HFF-Myc (cell line): ENCODE measurements around the gene MYOCOS.

ENCODE experiments used
- DNase-seq: peaks from one replicate; pipeline ENCODE4 v3.0.0-alpha.2; 2011; ENCODE audit warnings: low read depth; ENCODE audit errors: extremely low read depth
- H3K4me3 ChIP-seq: replicated peaks from 2 replicates; pipeline ENCODE4 v1.5.1; 2011; ENCODE audit warnings: low read depth, mild to moderate bottlenecking, control low read depth, low read length
- TF ChIP-seq, protein P1 (sequence below): IDR thresholded peaks from 2 replicates; pipeline ENCODE4 v1.5.1; 2012; ENCODE audit warnings: mild to moderate bottlenecking, low read depth, low read length, control low read depth; ENCODE audit errors: missing control alignments

The MYOCOS gene, protein sequence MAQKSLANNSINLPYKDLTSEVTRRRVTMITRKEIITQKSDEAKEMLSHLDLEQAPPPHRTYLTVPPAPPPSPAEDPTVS

DNA sequence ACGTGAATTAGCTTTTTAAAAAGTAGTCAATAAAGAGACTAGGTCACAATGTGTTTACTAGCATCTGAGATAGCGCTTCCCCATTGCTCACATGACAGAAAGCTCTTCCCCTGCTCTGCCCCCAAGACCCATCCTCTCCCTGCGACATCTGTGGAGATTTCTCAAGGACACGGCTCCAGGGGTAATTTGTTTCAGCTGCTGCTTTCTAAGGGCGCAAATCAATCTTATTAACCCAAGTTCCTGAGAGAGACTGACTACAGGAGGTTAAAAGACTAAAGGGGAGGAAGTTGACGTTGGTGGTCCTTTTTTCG is at the start of gene MYOCOS:
Gene MYOCOS (plus strand): TSS at position 92 of the 311 bp plus-strand sequence. CDS start 1,641 bp downstream, outside the sequence.
- H3K4me3 ChIP-seq = no peak within 1 kb of the TSS
- TF ChIP-seq, protein P1, sequence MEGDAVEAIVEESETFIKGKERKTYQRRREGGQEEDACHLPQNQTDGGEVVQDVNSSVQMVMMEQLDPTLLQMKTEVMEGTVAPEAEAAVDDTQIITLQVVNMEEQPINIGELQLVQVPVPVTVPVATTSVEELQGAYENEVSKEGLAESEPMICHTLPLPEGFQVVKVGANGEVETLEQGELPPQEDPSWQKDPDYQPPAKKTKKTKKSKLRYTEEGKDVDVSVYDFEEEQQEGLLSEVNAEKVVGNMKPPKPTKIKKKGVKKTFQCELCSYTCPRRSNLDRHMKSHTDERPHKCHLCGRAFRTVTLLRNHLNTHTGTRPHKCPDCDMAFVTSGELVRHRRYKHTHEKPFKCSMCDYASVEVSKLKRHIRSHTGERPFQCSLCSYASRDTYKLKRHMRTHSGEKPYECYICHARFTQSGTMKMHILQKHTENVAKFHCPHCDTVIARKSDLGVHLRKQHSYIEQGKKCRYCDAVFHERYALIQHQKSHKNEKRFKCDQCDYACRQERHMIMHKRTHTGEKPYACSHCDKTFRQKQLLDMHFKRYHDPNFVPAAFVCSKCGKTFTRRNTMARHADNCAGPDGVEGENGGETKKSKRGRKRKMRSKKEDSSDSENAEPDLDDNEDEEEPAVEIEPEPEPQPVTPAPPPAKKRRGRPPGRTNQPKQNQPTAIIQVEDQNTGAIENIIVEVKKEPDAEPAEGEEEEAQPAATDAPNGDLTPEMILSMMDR = no peak
- DNase-seq = no peak

DNA sequence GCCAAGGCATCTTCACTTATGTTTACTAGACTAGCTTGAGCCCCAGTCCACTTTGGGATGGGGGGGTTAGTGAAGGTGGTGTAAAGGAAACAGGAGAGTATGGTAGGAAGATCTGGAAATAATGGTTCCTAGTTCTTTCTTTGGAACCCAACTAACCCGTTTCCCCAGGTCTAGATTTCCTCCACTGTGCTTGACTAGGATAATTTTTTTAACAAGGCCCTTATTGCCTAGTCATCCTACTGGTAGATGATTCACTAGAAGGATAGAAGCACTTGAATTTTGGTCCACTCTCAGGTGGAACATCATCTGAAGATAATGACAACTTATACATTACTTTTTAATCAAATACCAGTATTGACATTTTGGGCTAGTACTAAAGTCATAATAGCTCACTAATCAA is 45.9 kb upstream of the MYOCOS start:
- TF ChIP-seq, protein P1 = no peak
- no peak for DNase-seq
- H3K4me3 ChIP-seq = no peak overlapping the region

DNA sequence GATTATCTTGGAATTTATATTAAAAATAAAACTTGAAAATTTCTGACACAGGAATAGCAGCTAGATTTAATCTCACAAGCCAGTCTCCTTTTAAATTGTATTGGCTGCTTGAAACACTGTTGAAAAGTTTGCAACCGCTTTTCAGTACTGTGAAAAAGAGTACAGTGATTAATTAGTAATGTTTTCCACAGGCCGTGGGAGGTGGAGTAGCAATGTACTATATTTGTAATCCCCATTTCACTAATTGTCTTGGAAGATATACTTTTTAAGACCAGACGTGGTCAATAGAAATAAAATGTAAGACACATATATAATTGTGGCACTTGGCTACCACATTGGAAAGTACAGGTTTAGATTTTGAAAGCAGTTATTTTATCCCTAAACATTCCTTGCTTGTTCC is 40.8 kb upstream of the MYOCOS start:
- H3K4me3 ChIP-seq = no peak overlapping the region
- TF ChIP-seq, protein P1 = no peak

DNA sequence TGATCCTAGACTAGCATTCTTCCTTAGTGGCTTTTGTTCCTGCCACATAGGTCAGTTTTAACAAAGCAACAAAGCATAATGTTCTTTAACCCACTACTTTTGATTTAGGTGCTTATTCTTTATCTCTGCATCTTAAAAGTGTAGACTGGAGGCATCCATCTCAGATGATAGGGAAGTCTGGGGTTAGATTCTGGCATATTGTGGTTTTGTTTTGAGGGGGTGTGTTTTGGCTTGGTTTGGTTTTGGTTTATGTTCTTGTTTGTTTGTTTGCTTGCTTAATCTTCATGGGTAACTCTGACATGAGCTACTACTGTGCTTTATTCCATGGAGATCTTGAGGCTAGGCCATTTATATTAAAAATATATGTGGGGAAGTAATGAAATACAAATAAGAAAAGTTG is 40.3 kb upstream of the MYOCOS start:
- no peak for DNase-seq
- TF ChIP-seq, protein P1 = no peak
- no peak overlapping the region for H3K4me3 ChIP-seq

More for the DNA sequence above, 40.8 kb upstream of the MYOCOS start:
- no peak for DNase-seq

DNA sequence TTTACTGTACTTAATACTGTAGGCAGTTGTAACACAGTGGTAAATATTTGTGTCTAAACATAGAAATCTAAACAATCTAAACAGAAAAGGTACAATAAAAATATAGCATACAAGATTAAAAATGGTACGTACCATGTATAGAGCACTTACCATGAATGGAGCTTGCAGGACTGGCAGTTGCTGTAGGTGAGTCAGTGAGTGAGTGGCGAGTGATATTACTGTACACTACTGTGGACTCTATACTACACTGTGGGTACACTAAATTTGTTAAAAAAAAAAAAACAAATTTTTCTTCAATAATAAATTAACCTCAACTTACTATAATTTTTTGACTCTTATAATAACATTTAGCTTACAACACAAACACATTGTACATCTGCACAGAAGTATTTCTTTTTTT is 39.5 kb upstream of the MYOCOS start:
- no peak overlapping the region for H3K4me3 ChIP-seq
- no peak for DNase-seq
- TF ChIP-seq, protein P1 = no peak

DNA sequence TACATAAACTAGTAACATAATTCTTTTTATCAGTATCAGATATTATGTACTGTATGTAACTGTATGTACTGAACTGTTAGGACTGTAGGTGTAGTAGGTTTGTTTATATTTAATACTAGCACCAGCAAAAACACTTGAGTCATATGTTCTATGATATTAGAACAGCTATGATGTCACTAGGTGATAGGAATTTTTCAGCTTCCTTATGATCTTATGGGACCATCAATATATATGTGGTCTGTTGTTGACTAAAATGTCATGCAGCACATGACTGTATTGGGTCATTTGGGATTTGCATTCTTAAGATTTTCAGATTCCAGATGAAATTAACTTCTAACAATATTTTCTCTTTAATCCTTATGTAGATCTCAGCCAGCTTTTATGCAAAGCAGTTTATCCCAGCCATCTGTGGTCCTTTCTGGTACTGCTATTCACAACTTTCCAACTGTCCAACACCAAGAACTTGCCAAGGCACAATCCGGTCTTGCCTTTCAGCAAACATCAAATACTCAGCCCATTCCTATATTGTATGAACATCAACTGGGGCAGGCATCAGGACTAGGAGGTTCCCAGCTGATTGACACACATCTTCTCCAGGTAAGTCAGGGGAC is 38.3 kb upstream of the MYOCOS start:
- TF ChIP-seq, protein P1 = no peak
- no peak overlapping the region for H3K4me3 ChIP-seq
- no peak for DNase-seq

DNA sequence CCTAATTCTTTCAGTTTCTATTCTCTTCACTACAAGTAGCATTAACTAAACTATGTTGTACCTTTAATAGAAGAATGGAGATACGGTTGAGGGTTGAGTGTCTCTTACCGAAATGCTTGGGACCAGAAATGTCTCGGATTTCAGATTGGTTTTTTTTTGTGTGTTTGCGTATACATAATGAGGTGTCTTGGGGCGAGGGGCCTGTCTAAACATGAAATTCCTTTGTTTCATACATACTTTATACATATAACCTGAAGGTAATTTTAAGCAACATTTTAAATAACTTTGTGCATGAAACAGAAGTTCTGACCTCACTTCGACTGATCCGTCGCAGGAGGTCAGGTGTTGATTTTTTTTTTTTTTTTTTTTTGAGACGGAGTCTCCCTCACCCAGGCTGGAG is 36.3 kb upstream of the MYOCOS start:
- TF ChIP-seq, protein P1 = no peak

More for the DNA sequence above, 36.3 kb upstream of the MYOCOS start:
- no peak overlapping the region for H3K4me3 ChIP-seq
- DNase-seq = no peak
